ENCODE data around the gene DNAJC18.
A peak's percentile ranks its signal among the peaks of the same experiment; 100 is the strongest.

DNA sequence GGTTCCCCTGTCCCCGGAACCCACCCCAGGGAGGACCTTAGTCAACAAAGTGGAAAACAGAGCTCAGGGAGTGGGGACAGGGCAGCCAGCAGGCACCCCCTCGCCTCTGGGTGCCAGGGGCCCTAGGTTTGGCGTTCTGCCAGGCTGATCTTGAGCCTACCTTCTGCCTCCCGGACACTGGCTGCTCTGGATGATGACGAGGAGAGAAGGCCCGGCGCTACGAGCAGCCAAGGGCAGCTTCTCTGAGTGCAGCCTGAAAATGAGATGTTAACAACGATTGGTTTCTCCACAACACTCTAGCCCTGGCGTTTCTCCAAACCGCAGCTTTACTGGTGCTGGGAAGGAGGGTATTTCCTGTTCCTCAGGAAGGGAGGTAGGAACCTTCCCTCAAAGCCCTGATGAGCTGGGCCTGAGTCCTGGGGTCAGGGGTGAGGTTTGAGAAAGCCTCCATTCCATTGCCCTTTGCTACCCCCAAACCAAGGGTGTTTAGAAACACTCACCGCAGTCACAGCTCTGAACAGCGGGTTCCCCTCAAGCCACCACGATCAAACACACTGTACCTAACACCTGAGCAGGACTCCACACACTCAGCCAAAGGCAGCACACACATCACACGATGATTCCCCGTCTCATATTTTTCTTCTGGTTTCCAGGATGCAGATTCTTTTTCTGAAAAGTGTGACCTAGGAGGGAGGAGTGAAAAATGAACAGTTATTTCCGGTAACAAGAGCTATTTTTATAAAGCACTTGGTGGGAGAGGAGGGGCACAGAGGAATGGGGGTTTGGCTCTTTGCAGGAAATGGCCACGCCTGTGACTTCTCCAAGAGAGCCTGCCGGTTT is 42.9 kb upstream of the DNAJC18 start, which contains the start of gene STING1:
- TF ChIP-seq POLR2A (IDR thresholded peaks at IDR 0.05) (peak in 1 of 2 donors; percentile 16), POLR2AphosphoS5 (IDR thresholded peaks at IDR 0.05) (peak; percentile 83), EP300 (IDR thresholded peaks at IDR 0.05) (no peak)
- TF ChIP-seq, protein P1, sequence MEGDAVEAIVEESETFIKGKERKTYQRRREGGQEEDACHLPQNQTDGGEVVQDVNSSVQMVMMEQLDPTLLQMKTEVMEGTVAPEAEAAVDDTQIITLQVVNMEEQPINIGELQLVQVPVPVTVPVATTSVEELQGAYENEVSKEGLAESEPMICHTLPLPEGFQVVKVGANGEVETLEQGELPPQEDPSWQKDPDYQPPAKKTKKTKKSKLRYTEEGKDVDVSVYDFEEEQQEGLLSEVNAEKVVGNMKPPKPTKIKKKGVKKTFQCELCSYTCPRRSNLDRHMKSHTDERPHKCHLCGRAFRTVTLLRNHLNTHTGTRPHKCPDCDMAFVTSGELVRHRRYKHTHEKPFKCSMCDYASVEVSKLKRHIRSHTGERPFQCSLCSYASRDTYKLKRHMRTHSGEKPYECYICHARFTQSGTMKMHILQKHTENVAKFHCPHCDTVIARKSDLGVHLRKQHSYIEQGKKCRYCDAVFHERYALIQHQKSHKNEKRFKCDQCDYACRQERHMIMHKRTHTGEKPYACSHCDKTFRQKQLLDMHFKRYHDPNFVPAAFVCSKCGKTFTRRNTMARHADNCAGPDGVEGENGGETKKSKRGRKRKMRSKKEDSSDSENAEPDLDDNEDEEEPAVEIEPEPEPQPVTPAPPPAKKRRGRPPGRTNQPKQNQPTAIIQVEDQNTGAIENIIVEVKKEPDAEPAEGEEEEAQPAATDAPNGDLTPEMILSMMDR (IDR thresholded peaks at IDR 0.05): no peak

All from gastroesophageal sphincter (tissue), 3 donors.